Spinal cord (tissue), 10 donors: ENCODE measurements around the gene HES5. TPM values are rescaled to one million over a fixed set of nuclear protein-coding genes. Genes with fewer than 3 reads are reported as not detected.

Experiments used
- DNase-seq, 6 donors: peaks; one replicate each; pipeline versions ENCODE4 v3.0.0 to v3.0.0-alpha.2; 2013 to 2015; ENCODE audit warnings: low spot score in 6 of 6, low read depth in 4 of 6
- H3K27ac ChIP-seq: one replicate; pipeline ENCODE4 v1.5.1; 2013; ENCODE audit warnings: low read depth, low read length, control low read depth
- H3K27me3 ChIP-seq: one replicate; pipeline ENCODE4 v1.6.1; 2013; ENCODE audit warnings: low read length; ENCODE audit not compliant: control insufficient read depth, insufficient read depth
- H3K36me3 ChIP-seq: one replicate; pipeline ENCODE4 v1.6.1; 2013; ENCODE audit warnings: low read length; ENCODE audit not compliant: control insufficient read depth, insufficient read depth
- H3K4me1 ChIP-seq: one replicate; pipeline ENCODE4 v1.6.1; 2013; ENCODE audit warnings: low read length; ENCODE audit not compliant: control insufficient read depth, insufficient read depth
- H3K4me3 ChIP-seq: one replicate; pipeline ENCODE4 v1.5.1; 2013; ENCODE audit warnings: low read depth, low read length, control low read depth
- H3K9me3 ChIP-seq: one replicate; pipeline ENCODE4 v1.6.1; 2013; ENCODE audit warnings: low read length; ENCODE audit not compliant: control insufficient read depth, insufficient read depth
- WGBS: methylation state at CpG from one replicate; pipeline ENCODE4 v1.1.5; 2013; ENCODE audit warnings: missing lambda C conversion rate; ENCODE audit not compliant: insufficient coverage; 5-methylcytosine and 5-hydroxymethylcytosine counted together
- polyA plus RNA-seq, 2 donors: library from polyadenylated mRNA; unstranded; fragments of 120-200 nt; gene quantifications; one replicate each; pipeline ENCODE4 v1.2.1, GENCODE V29; 2013; ENCODE audit not compliant: insufficient read length in 2 of 2
- total RNA-seq, 2 donors: library from RNA; depleted of rRNA in 1 of 2; stranded (reverse); fragments of 120-200 nt in 1 of 2; fragments of >200 nt in 1 of 2; gene quantifications; one replicate each; pipeline versions ENCODE4 v1.2.3 to v1.2.4, GENCODE V29; 2013 to 2014
- donor health status: healthy.

The HES5 gene
- total and polyA plus RNA-seq, 4 donors, result 13.1 to 28.6 (median 19.1) TPM

GRCh38 chr1:2518528-2518927 is 11.5 kb downstream of the HES5 start:
- WGBS, result 92% methylated on average over 26 of the region's 26 CpGs
- Histone ChIP-seq H3K36me3 (peaks cover 87% of the 10 kb centered on the region), H3K4me1 (peaks cover 2% of the 10 kb centered on the region), H3K27me3 (no peaks in the 10 kb centered on the region), H3K27ac (no peak overlapping the region), H3K4me3 (no peak overlapping the region), H3K9me3 (no peaks in the 10 kb centered on the region)
- no peak for DNase-seq

DNA sequence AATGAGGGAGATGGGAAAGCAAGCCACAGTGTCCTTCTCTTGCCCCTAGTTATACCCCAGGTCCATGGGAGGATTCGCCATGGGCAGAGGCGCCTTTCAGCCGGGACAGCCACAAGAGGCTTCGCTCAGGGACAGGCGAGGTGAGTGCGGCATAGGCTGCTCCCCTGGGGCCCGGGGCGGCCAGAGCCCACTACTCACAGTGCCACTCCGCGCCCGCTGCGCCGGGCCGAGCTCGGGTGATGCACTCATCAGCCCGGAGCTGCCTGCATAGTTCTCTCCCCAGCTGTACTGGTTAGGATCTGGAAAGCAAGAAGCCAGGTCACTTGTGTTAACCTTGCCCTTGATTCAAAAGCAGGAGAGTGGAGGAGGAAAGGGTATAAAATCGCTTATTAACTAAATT is 12.1 kb downstream of the HES5 start:
- DNase-seq, result no peak
- WGBS, result 96% methylated on average over 16 of the region's 17 CpGs
- Histone ChIP-seq H3K4me1 (no peaks in the 10 kb centered on the region), H3K4me3 (no peak overlapping the region), H3K36me3 (peaks cover 89% of the 10 kb centered on the region), H3K9me3 (no peaks in the 10 kb centered on the region), H3K27ac (no peak overlapping the region), H3K27me3 (no peaks in the 10 kb centered on the region)

DNA sequence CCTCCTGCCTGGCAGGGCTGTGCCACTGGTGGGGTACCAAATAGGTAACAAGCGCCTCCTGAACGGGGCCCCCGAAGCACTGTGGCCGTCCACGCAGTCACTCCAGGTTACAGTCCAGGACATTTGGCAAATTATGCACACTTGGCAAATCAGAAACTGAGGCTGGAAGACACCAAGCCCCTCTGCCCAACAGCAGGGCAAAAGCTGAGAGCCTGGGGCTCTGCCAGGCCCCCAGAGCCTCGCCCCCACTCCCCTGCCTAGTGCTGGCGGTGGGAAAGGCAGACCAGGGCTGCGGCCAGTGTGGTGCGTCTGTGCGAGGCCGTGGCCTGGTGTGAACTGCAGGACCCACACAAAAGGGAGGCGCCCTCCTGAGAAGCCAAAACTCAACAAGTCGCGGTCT is 13.1 kb downstream of the HES5 start:
- Histone ChIP-seq H3K4me1 (no peaks in the 10 kb centered on the region), H3K4me3 (no peak overlapping the region), H3K36me3 (peaks cover 98% of the 10 kb centered on the region), H3K9me3 (no peaks in the 10 kb centered on the region), H3K27me3 (no peaks in the 10 kb centered on the region), H3K27ac (no peak overlapping the region)
- WGBS, result 97% methylated on average over 14 of the region's 14 CpGs
- DNase-seq, result no peak

- no peak overlapping the region for H3K4me3 ChIP-seq
- 95% methylated on average over 17 of the region's 17 CpGs for WGBS
- peaks cover 100% of the 10 kb centered on the region for H3K36me3 ChIP-seq
- no peaks in the 10 kb centered on the region for H3K27me3 ChIP-seq
- H3K4me1 ChIP-seq, result no peaks in the 10 kb centered on the region
- no peak for DNase-seq
- H3K27ac ChIP-seq, result no peak overlapping the region
- no peaks in the 10 kb centered on the region for H3K9me3 ChIP-seq
Measured at GRCh38 chr1:2516124-2516523, 13.9 kb downstream of the HES5 start.

GRCh38 chr1:2515763-2516080 is 14.3 kb downstream of the HES5 start:
- H3K4me1 ChIP-seq, result no peaks in the 10 kb centered on the region
- no peaks in the 10 kb centered on the region for H3K27me3 ChIP-seq
- H3K27ac ChIP-seq, result no peak overlapping the region
- H3K4me3 ChIP-seq, result no peak overlapping the region
- H3K9me3 ChIP-seq, result no peaks in the 10 kb centered on the region
- peaks cover 100% of the 10 kb centered on the region for H3K36me3 ChIP-seq
- no peak for DNase-seq
- 94% methylated on average over 11 of the region's 11 CpGs for WGBS

GRCh38 chr1:2514863-2515762 is 14.9 kb downstream of the HES5 start:
- no peaks in the 10 kb centered on the region for H3K27me3 ChIP-seq
- no peaks in the 10 kb centered on the region for H3K4me1 ChIP-seq
- no peaks in the 10 kb centered on the region for H3K9me3 ChIP-seq
- 92% methylated on average over 44 of the region's 45 CpGs for WGBS
- DNase-seq, result no peak
- H3K4me3 ChIP-seq, result no peak overlapping the region
- peaks cover 100% of the 10 kb centered on the region for H3K36me3 ChIP-seq
- no peak overlapping the region for H3K27ac ChIP-seq

DNA sequence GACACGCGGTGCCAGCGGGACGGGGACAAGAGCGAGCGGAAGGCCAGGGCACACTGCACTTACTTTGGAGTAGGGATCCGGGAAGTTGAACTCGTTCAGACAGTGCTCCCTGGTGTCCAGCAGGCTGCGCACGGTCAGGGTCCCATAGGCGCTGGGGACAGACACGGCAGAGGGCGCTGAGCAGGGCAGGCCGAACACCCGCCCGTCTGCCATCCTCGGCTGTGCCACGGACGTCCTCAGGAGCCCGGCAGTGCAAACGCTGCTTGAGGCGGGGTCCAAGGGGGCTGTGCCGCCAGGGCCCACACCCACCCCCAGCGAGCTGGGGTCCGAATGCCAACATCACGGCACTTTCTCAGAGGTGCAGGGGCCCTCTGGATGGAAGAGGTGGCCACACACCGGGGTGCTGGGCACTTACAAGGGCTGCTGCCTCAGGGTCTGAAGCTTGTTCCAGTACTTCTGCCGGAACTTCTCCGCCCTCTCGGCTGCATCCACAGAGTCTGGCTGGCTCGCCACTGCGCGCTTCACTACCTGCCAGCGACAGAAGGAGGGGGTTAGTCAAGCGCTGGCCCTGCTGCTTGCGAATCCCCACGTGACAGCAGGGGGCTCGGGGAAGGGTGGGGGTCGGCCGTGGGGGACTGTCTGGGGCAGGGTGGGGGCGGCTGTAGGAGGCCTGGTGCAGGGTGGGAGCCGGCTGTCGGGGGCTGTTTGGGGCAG is 16.0 kb downstream of the HES5 start:
- H3K4me1 ChIP-seq, result no peaks in the 10 kb centered on the region
- no peaks in the 10 kb centered on the region for H3K9me3 ChIP-seq
- no peak overlapping the region for H3K4me3 ChIP-seq
- no peak overlapping the region for H3K27ac ChIP-seq
- H3K36me3 ChIP-seq, result peaks cover 100% of the 10 kb centered on the region
- no peak for DNase-seq
- 94% methylated on average over 41 of the region's 43 CpGs for WGBS
- H3K27me3 ChIP-seq, result no peaks in the 10 kb centered on the region

- no peaks in the 10 kb centered on the region for H3K27me3 ChIP-seq
- no peaks in the 10 kb centered on the region for H3K9me3 ChIP-seq
- peaks cover 100% of the 10 kb centered on the region for H3K36me3 ChIP-seq
- 90% methylated on average over 30 of the region's 31 CpGs for WGBS
- no peak for DNase-seq
- no peak overlapping the region for H3K4me3 ChIP-seq
- no peaks in the 10 kb centered on the region for H3K4me1 ChIP-seq
- H3K27ac ChIP-seq, result no peak overlapping the region
Measured at GRCh38 chr1:2512862-2513421, 17.1 kb downstream of the HES5 start.

DNA sequence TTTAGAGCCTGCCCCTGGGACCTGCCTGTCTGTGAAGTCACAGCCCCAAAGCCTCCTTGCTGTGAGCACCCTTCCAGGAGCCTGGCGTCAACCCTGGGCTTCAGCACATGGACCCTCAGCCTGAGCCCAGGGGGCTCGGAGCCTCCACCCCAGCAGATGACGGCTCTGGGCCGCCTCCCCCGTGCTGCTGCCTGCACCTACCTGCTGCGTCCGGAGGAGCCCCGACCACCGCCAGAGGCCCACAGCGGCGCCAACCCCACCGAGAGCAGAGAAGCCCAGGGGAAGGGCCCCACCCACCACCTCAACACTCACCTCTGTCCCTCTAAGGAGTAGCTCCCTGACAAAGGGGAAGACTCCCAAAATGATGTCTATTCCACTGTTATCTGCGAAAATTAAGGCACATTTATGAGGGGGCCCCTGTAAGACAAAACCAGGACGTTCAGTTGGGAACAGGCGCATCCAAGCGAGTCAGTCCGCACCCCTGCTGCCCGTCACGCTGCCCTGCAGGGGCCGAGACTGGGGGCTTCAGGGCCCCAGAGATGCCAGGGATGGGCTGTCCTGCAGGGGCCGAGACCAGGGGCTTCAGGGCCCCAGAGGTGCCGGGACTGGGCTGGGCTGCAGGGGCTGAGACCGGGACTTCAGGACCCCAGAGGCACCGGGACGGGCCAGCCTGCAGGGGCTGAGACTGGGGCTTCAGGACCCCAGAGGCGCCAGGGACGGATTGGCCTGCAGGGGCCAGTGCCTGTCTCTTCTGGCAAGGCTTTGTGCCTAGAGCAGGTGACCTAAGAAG is 19.5 kb downstream of the HES5 start:
- DNase-seq, result no peak
- no peak overlapping the region for H3K4me3 ChIP-seq
- H3K4me1 ChIP-seq, result peaks cover under 1% of the 10 kb centered on the region
- no peaks in the 10 kb centered on the region for H3K27me3 ChIP-seq
- H3K9me3 ChIP-seq, result no peaks in the 10 kb centered on the region
- H3K36me3 ChIP-seq, result peaks cover 100% of the 10 kb centered on the region
- no peak overlapping the region for H3K27ac ChIP-seq
- 94% methylated on average over 20 of the region's 27 CpGs for WGBS
